Neural cell (in vitro differentiated cells): ENCODE data around the gene PHKA2. TPM values are rescaled to one million over a fixed set of nuclear protein-coding genes. Genes with fewer than 3 reads are reported as not detected.

Experiments
- H2AFZ ChIP-seq: fragments of 200-600, 300-800 bp; sonication (generic), shearing (Covaris generic); 2 replicates; pipeline ENCODE4 v1.6.0; 2014; ENCODE audit warnings: low read depth, mild to moderate bottlenecking, antibody characterized with exemption, low read length, moderate library complexity
- H3F3A ChIP-seq: fragments of 200-600 bp; shearing (Covaris generic); 2 replicates; pipeline ENCODE4 v1.6.1; 2016; ENCODE audit warnings: mild to moderate bottlenecking, moderate library complexity, mixed read lengths, antibody characterized with exemption, low read length; ENCODE audit not compliant: insufficient read depth, poor library complexity, severe bottlenecking
- H3K27ac ChIP-seq: fragments of 200-600, 300-800 bp; sonication (generic), shearing (Covaris generic); 2 replicates; pipeline ENCODE4 v1.5.1; 2014; ENCODE audit warnings: mild to moderate bottlenecking, low read length, moderate library complexity
- H3K27me3 ChIP-seq: fragments of 300-800, 200-600 bp; sonication (generic), shearing (Covaris generic); 2 replicates; pipeline ENCODE4 v1.6.0; 2014; ENCODE audit warnings: mild to moderate bottlenecking, low read depth, low read length, moderate library complexity; ENCODE audit not compliant: insufficient read depth
- H3K36me3 ChIP-seq: fragments of 300-800, 200-600 bp; sonication (generic), shearing (Covaris generic); 2 replicates; pipeline ENCODE4 v1.5.1; 2014; ENCODE audit warnings: mild to moderate bottlenecking, antibody characterized with exemption, low read length, moderate library complexity; ENCODE audit not compliant: insufficient read depth
- H3K4me2 ChIP-seq: fragments of 300-800, 200-600 bp; sonication (generic), shearing (Covaris generic); 2 replicates; pipeline ENCODE4 v1.6.0; 2014; ENCODE audit warnings: mild to moderate bottlenecking, low read length
- H3K4me3 ChIP-seq: fragments of 300-800, 200-600 bp; sonication (generic), shearing (Covaris generic); 2 replicates; pipeline ENCODE4 v1.5.1; 2014; ENCODE audit warnings: mild to moderate bottlenecking, low read length, moderate library complexity
- H3K79me2 ChIP-seq: fragments of 200-600 bp; shearing (Covaris generic); replicated peaks from 2 replicates; pipeline ENCODE4 v1.6.0; 2014; ENCODE audit warnings: mild to moderate bottlenecking, low read length, moderate library complexity; ENCODE audit not compliant: insufficient read depth
- H3K9ac ChIP-seq: fragments of 300-800, 200-600 bp; sonication (generic), shearing (Covaris generic); 2 replicates; pipeline ENCODE4 v1.6.1; 2016; ENCODE audit warnings: mild to moderate bottlenecking, low read length, mixed read lengths
- H3K9me2 ChIP-seq: fragments of 200-600 bp; shearing (Covaris generic); 2 replicates; pipeline ENCODE4 v1.6.1; 2016; ENCODE audit warnings: mild to moderate bottlenecking, low read length, mixed read lengths; ENCODE audit not compliant: insufficient read depth
- H3K9me3 ChIP-seq: fragments of 200-600, 300-800 bp; sonication (generic), shearing (Covaris generic); 2 replicates; pipeline ENCODE4 v1.6.1; 2016; ENCODE audit warnings: mild to moderate bottlenecking, mixed run types, low read length, moderate library complexity, mixed read lengths
- H4K20me1 ChIP-seq: fragments of 200-600 bp; shearing (Covaris generic); 2 replicates; pipeline ENCODE4 v1.6.1; 2016; ENCODE audit warnings: mild to moderate bottlenecking, mixed run types; ENCODE audit not compliant: insufficient read depth
- EP300 ChIP-seq: fragments of 450-650 bp; conservative IDR thresholded peaks from 2 replicates; pipeline ENCODE4 v1.6.1; 2014; ENCODE audit warnings: antibody characterized with exemption, mild to moderate bottlenecking, moderate library complexity; ENCODE audit not compliant: poor library complexity, severe bottlenecking
- EZH2 ChIP-seq: fragments of 200-600, 300-800 bp; shearing (Covaris generic), sonication (generic); IDR thresholded peaks from 2 replicates; pipeline ENCODE4 v1.6.1; 2014; ENCODE audit warnings: antibody characterized with exemption, low read length, borderline replicate concordance, mild to moderate bottlenecking; ENCODE audit not compliant: insufficient read depth, poor library complexity, severe bottlenecking
- MXI1 ChIP-seq: fragments of 450-650 bp; conservative IDR thresholded peaks from 2 replicates; pipeline ENCODE4 v1.6.1; 2014; ENCODE audit warnings: antibody characterized with exemption, mild to moderate bottlenecking; ENCODE audit not compliant: poor library complexity, severe bottlenecking
- POLR2AphosphoS5 ChIP-seq: IDR thresholded peaks from 2 replicates; pipeline ENCODE4 v1.6.1; 2012
- RAD21 ChIP-seq: fragments of 450-650 bp; conservative IDR thresholded peaks from 2 replicates; pipeline ENCODE4 v1.6.1; 2014; ENCODE audit warnings: antibody characterized with exemption, mild to moderate bottlenecking, moderate library complexity
- REST ChIP-seq: IDR thresholded peaks from 2 replicates; pipeline ENCODE4 v1.6.1; 2012; ENCODE audit warnings: borderline replicate concordance
- SMC3 ChIP-seq: fragments of 450-650 bp; conservative IDR thresholded peaks from 2 replicates; pipeline ENCODE4 v1.6.1; 2014; ENCODE audit warnings: antibody characterized with exemption, mild to moderate bottlenecking, moderate library complexity; ENCODE audit not compliant: poor library complexity
- TAF1 ChIP-seq: IDR thresholded peaks from 2 replicates; pipeline ENCODE4 v1.6.1; 2012; ENCODE audit warnings: low read depth
- polyA plus RNA-seq: library from polyadenylated mRNA; depleted of rRNA; stranded (reverse); fragments of >200 nt; gene quantifications from 2 replicates; pipeline ENCODE4 v1.2.3, GENCODE V29; 2014
- TF ChIP-seq, protein P1 (sequence below): fragments of 450-650 bp; IDR thresholded peaks from 2 replicates; pipeline ENCODE4 v1.5.1; 2014; ENCODE audit warnings: antibody characterized with exemption, mild to moderate bottlenecking, moderate library complexity; ENCODE audit not compliant: poor library complexity, severe bottlenecking

PHKA2 gene
- polyA plus RNA-seq, 1 donor from 2014 or later, result 9.6 TPM

GRCh38 chrX:19005909-19006308 is 22.0 kb upstream of the PHKA2 start:
- Histone ChIP-seq H3K27me3 (no peaks in the 10 kb centered on the region), H4K20me1 (no peaks in the 10 kb centered on the region), H2AFZ (no peak overlapping the region), H3K27ac (no peak overlapping the region), H3F3A (no peaks in the 10 kb centered on the region), H3K79me2 (no peaks in the 10 kb centered on the region), H3K9me3 (no peaks in the 10 kb centered on the region), H3K4me3 (no peak overlapping the region), H3K4me2 (no peak overlapping the region), H3K9me2 (no peaks in the 10 kb centered on the region), H3K36me3 (no peaks in the 10 kb centered on the region), H3K9ac (no peak overlapping the region)
- TF ChIP-seq EP300 (no peak), TAF1 (no peak), RAD21 (no peak), POLR2AphosphoS5 (no peak), EZH2 (no peak), MXI1 (no peak), SMC3 (no peak), REST (no peak)
- TF ChIP-seq, protein P1, sequence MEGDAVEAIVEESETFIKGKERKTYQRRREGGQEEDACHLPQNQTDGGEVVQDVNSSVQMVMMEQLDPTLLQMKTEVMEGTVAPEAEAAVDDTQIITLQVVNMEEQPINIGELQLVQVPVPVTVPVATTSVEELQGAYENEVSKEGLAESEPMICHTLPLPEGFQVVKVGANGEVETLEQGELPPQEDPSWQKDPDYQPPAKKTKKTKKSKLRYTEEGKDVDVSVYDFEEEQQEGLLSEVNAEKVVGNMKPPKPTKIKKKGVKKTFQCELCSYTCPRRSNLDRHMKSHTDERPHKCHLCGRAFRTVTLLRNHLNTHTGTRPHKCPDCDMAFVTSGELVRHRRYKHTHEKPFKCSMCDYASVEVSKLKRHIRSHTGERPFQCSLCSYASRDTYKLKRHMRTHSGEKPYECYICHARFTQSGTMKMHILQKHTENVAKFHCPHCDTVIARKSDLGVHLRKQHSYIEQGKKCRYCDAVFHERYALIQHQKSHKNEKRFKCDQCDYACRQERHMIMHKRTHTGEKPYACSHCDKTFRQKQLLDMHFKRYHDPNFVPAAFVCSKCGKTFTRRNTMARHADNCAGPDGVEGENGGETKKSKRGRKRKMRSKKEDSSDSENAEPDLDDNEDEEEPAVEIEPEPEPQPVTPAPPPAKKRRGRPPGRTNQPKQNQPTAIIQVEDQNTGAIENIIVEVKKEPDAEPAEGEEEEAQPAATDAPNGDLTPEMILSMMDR, result no peak

- Histone ChIP-seq H3K9me3 (no peaks in the 10 kb centered on the region), H3K9me2 (no peaks in the 10 kb centered on the region), H2AFZ (no peak overlapping the region), H3K36me3 (no peaks in the 10 kb centered on the region), H3K27ac (no peak overlapping the region), H4K20me1 (no peaks in the 10 kb centered on the region), H3K4me3 (no peak overlapping the region), H3K79me2 (no peaks in the 10 kb centered on the region), H3K4me2 (no peak overlapping the region), H3F3A (no peaks in the 10 kb centered on the region), H3K9ac (no peak overlapping the region), H3K27me3 (no peaks in the 10 kb centered on the region)
- TF ChIP-seq MXI1 (no peak), EP300 (no peak), EZH2 (no peak), POLR2AphosphoS5 (no peak), SMC3 (no peak), TAF1 (no peak), RAD21 (no peak), REST (no peak)
- TF ChIP-seq, protein P1, result no peak
Observed at GRCh38 chrX:19003756-19004155, 19.8 kb upstream of the PHKA2 start.
